OCI-LY7 (cell line): ENCODE measurements around the gene CRK.

Experiments
- EZH2phosphoT487 ChIP-seq: fragments of 200-600 bp; sonication (generic); IDR thresholded peaks from 2 replicates; pipeline ENCODE4 v1.6.1; 2018; ENCODE audit warnings: low read depth, borderline replicate concordance, mild to moderate bottlenecking, mixed run types, antibody characterized with exemption, low read length, moderate library complexity, mixed read lengths
- TF ChIP-seq, protein P1 (sequence below): fragments of 200-600 bp; sonication (generic); conservative IDR thresholded peaks from 2 replicates; pipeline ENCODE4 v1.5.1; 2014; ENCODE audit warnings: mild to moderate bottlenecking, antibody characterized with exemption, low read length, moderate library complexity, mixed read lengths

DNA sequence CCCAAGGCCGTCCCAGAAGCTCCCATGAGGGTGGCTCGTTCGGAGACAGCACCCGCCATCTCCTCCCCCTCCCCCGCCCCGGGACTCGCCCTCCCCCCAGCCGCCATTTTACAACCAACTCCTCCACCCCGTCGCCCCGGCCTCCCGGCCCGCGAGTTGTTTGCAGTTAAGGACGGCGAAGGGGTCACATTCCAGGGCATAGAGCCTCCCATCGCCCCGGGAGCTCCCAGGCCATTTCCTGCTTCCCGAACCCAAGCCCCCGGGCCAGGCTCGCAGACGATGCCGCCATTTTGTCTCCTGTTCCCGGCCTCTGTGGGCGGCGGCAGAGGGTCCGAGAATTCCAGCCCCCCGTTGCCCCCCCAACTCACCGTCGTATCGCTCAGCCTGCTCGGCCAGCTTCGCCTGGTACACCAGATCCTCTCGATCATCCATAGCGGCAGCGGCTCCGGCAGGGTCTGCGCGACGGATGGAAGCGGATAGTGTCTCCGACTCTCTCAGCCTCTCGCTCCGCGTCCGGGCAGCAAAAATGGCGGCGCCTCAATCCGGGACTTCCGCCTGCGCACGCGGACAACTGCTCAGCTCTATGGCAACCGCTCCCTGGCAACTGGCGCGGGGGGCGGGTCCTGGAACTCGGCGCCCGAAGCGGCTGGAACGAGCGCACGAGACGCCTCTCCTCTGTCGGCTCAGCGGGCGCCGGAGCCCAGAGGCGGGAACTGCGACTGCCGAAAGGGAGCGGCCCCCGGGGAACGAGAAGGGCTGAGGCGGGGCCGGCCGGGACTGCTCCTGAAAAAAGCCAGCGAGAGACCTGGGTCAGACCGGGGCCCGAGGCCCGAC is 56.1 kb downstream of the CRK start, which contains the start of gene YWHAE:
- TF ChIP-seq EZH2phosphoT487 = no peak
- TF ChIP-seq, protein P1, sequence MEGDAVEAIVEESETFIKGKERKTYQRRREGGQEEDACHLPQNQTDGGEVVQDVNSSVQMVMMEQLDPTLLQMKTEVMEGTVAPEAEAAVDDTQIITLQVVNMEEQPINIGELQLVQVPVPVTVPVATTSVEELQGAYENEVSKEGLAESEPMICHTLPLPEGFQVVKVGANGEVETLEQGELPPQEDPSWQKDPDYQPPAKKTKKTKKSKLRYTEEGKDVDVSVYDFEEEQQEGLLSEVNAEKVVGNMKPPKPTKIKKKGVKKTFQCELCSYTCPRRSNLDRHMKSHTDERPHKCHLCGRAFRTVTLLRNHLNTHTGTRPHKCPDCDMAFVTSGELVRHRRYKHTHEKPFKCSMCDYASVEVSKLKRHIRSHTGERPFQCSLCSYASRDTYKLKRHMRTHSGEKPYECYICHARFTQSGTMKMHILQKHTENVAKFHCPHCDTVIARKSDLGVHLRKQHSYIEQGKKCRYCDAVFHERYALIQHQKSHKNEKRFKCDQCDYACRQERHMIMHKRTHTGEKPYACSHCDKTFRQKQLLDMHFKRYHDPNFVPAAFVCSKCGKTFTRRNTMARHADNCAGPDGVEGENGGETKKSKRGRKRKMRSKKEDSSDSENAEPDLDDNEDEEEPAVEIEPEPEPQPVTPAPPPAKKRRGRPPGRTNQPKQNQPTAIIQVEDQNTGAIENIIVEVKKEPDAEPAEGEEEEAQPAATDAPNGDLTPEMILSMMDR = no peak
